Left renal cortex interstitium (tissue), 4 donors: Measurements from ENCODE around the gene ANO8. TPM values are rescaled to one million over a fixed set of nuclear protein-coding genes. Genes with fewer than 3 reads are reported as not detected.
"Not testable (repeated sequence)": the region's sequence is repeated elsewhere in the genome, so short reads cannot be mapped to it uniquely, and the experiment has no call there.

Source experiments
- DNase-seq, 4 donors: peaks; one replicate each; pipeline ENCODE4 v3.0.0-alpha.2; 2013; ENCODE audit warnings: low read depth in 4 of 4, low spot score in 2 of 4, missing footprints in 1 of 4
- polyA plus RNA-seq, 4 donors: library from polyadenylated mRNA; unstranded; fragments of 120-200 nt; gene quantifications; one replicate each; pipeline ENCODE4 v1.2.1, GENCODE V29; 2013; ENCODE audit not compliant: insufficient read length in 4 of 4

ANO8 gene, protein sequence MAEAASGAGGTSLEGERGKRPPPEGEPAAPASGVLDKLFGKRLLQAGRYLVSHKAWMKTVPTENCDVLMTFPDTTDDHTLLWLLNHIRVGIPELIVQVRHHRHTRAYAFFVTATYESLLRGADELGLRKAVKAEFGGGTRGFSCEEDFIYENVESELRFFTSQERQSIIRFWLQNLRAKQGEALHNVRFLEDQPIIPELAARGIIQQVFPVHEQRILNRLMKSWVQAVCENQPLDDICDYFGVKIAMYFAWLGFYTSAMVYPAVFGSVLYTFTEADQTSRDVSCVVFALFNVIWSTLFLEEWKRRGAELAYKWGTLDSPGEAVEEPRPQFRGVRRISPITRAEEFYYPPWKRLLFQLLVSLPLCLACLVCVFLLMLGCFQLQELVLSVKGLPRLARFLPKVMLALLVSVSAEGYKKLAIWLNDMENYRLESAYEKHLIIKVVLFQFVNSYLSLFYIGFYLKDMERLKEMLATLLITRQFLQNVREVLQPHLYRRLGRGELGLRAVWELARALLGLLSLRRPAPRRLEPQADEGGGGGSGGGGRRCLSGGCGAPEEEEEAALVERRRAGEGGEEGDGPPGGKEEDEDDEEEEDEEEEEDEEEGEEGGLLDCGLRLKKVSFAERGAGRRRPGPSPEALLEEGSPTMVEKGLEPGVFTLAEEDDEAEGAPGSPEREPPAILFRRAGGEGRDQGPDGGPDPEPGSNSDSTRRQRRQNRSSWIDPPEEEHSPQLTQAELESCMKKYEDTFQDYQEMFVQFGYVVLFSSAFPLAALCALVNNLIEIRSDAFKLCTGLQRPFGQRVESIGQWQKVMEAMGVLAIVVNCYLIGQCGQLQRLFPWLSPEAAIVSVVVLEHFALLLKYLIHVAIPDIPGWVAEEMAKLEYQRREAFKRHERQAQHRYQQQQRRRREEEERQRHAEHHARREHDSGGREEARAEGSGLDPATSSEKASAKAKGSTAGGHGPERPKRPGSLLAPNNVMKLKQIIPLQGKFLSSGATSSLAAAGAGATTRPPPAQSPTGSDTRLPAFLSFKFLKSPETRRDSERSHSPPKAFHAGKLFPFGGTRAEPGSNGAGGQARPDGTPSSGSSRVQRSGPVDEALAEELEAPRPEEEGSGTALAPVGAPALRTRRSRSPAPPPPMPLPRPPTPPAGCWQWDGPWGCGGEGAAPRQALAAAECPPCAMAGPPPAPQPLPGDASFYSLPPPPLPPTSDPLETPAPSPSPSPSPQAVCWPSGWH
- 10 to 100 TPM in 3 of 4 donors, 1 to 10 TPM in 1; 8.3 to 21.1 (median 13.1) TPM for polyA plus RNA-seq

DNA sequence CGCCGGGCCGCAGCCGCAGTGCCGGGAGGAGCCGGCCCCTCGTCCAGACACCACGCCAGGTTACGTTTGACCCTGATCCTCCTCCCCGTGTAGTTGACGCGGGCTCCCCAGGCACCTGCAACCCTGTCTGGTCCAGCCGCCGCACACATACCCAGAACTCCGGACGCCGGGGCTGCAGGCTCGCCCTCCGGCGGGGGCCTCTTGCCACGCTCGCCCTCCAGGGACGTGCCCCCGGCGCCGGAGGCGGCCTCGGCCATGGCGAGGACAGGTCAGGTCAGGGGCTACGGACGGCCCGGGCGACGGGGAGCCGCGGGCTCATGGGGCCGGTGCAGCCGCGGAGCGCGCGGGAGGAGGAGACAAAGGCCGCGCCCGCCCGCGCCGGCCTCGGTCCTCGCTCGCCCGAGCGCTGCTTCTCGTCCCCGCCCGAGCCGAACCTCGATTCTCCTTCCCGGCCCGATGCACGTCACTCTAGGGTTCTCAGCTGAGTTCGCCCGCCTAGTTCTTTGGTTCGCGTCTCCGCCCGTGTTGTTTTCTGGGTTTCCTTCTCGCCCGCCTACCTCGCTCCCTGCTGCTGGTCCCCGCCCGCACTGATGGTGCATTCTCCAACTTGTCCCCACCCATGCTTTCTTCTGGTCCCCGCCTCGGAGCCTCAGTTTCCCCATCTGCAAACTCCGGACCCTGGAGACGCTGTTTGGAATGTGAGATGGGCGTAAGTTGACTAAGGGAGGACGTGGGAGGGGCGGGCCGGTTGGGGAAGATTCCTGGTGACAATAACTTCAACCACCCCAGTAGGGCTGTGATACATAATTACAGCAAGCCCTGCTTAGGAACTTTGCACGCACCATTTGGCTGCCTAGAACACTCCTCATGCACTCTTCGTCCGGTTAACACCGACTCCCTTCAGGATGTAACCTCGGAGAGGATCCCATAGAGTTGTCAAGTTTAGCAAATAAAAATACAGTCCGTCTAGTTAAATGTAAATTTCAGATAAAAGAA is at the start of gene ANO8:
Gene ANO8 (minus strand): TSS at position 442 of the 996 bp plus-strand sequence. CDS start 185 bp downstream, at position 257.
- peak; percentile 80 to 99 (median 94) for DNase-seq

GRCh38 chr19:17380426-17381138 is 45.9 kb upstream of the ANO8 start:
- no peak for DNase-seq

DNA sequence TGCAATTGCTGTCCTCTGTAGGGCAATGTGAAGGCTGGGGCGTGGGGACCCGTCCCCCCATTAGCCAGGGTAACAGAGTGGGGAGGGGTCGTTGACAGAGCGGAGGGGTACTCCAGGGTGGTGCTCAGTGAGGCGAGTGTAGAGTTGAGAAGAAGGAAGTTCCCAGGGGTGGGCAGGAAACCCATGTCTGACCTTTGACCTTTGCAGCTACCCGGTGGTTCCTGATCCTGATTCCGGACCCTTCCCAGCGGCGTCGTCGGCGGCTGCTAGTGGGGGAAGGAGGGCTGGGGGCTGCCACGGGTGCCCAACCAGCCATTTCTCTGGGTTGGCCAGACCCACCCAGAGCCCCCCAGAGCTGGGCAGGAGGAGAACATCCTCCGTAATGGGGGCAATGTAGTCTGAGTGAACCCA is 44.6 kb upstream of the ANO8 start:
- DNase-seq = no peak

GRCh38 chr19:17378271-17378670 is 43.6 kb upstream of the ANO8 start:
- no peak for DNase-seq

- DNase-seq = no peak
These were observed 42.4 kb upstream of the ANO8 start, which contains the start of gene PLVAP for GRCh38 chr19:17376935-17377600. TSS of gene PLVAP (minus strand) at chr19:17377342. CDS start at chr19:17377288, 54 bp downstream.

DNA sequence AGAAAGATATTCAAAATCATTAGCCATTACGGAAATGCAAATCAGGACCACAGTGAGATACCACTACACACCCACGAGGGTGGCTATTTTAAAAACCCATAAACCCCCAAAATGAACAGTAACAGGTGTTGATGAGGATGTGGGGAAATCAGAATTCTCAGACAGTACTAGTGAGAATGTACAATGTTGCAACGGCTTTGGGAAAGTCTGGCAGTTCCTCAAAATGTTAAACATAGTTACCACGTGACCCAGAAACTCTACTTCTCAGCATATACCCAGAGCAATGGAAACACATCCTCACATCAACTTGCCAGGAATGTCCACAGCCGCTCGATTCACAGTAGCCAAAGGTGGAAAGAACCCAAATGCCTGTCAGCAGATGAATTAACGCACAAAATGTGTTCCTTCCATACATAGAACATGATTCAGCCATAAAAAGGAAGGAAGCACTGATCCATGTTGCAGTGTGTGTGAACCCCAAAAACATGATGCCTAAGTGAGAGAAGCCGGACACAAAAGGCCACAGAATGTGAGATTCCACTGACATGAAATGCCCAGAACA is 35.5 kb upstream of the ANO8 start:
- no peak for DNase-seq

GRCh38 chr19:17365361-17365760 is 30.7 kb upstream of the ANO8 start:
- DNase-seq = no peak

DNA sequence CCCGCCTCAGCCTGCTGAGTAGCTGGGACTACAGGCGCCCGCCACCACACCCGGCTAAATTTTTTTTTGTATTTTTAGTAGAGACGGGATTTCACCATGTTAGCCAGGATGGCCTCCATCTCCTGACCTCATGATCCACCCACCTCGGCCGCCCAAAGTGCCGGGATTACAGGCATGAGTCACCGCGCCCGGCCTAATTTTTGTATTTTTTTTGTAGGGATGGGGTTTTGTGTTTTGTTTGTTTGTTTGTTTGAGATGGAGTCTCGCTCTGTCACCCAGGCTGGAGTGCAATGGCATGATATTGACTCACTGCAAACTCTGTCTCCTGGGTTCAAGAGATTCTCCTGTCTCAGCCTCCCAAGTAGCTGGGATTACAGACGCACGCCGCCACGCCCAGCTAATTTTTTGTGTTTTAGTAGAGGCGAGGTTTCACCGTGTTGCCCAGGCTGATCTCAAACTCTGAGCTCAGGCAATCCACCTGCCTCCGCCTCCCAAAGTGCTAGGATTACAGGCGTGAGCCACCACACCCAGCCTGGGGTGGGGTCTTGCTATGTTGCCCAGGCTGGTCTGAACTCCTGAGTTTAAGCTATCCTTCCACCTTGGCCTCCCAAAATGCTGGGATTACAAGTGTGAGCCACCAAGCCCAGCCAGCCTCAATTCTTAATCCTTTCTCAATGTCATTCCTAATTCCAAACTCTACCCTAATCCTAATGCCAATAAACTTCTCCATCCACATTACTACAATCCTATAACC is 29.4 kb upstream of the ANO8 start:
- DNase-seq = not testable (repeated sequence)

- no peak for DNase-seq
These were observed 25.5 kb upstream of the ANO8 start for GRCh38 chr19:17359905-17360800.

DNA sequence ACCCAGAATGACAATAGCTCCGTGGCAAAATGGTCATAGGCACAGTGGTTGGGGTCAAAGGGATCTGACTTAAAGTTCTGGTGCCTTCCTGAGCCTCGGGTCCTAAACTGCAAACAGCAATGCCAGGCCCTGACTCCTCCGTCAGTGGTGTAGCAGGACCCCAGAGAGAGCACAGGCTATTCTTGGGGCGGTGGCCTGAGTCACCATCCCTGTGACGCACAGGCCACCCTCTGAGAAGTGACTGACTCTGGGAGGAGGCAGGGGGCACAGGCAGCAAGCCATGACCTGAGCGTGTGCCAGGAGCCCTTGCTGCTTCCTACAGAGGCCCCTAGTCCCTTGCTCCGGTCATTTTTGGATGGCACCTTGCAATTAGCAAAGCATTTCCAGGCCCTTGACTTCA is 23.7 kb upstream of the ANO8 start:
- no peak for DNase-seq

- no peak for DNase-seq
These were observed 23.1 kb upstream of the ANO8 start for GRCh38 chr19:17357724-17358123.

GRCh38 chr19:17357078-17357666 is 22.5 kb upstream of the ANO8 start:
- no peak for DNase-seq

- DNase-seq = no peak
These were observed 18.7 kb upstream of the ANO8 start for GRCh38 chr19:17353386-17353785.

- no peak for DNase-seq
These were observed 18.1 kb upstream of the ANO8 start for GRCh38 chr19:17352608-17353280.

- no peak for DNase-seq
These were observed 17.3 kb upstream of the ANO8 start for GRCh38 chr19:17351815-17352435.
